Prostate gland (tissue), 2 donors: ENCODE data around the gene POMC.

Experiments used
- POLR2AphosphoS5 ChIP-seq: sonication (generic); formaldehyde crosslinking; IDR thresholded peaks from one replicate; pipeline ENCODE4 v1.6.1; 2017; ENCODE audit warnings: antibody characterized with exemption
- TF ChIP-seq, protein P1 (sequence below), 4 experiments: fragments of 200-600 bp in 2 of 4; fragments of 450-650 bp in 2 of 4; sonication (generic) in 2 of 4; IDR thresholded peaks; 1 replicate in 3 of 4; 2 replicates in 1 of 4; pipeline ENCODE4 v1.5.1; 2016 to 2019; ENCODE audit warnings: antibody characterized with exemption in 4 of 4, mild to moderate bottlenecking in 2 of 4, moderate library complexity in 2 of 4

- TF ChIP-seq POLR2AphosphoS5: no peak
- TF ChIP-seq, protein P1, sequence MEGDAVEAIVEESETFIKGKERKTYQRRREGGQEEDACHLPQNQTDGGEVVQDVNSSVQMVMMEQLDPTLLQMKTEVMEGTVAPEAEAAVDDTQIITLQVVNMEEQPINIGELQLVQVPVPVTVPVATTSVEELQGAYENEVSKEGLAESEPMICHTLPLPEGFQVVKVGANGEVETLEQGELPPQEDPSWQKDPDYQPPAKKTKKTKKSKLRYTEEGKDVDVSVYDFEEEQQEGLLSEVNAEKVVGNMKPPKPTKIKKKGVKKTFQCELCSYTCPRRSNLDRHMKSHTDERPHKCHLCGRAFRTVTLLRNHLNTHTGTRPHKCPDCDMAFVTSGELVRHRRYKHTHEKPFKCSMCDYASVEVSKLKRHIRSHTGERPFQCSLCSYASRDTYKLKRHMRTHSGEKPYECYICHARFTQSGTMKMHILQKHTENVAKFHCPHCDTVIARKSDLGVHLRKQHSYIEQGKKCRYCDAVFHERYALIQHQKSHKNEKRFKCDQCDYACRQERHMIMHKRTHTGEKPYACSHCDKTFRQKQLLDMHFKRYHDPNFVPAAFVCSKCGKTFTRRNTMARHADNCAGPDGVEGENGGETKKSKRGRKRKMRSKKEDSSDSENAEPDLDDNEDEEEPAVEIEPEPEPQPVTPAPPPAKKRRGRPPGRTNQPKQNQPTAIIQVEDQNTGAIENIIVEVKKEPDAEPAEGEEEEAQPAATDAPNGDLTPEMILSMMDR (IDR thresholded peaks at IDR 0.05): no peak
Measured at GRCh38 chr2:25201794-25202193, 33.4 kb upstream of the POMC start.
